ENCODE results near the gene PKHD1.
"Not testable (repeated sequence)": the region's sequence is repeated elsewhere in the genome, so short reads cannot be mapped to it uniquely, and the experiment has no call there.

PKHD1 gene

DNA sequence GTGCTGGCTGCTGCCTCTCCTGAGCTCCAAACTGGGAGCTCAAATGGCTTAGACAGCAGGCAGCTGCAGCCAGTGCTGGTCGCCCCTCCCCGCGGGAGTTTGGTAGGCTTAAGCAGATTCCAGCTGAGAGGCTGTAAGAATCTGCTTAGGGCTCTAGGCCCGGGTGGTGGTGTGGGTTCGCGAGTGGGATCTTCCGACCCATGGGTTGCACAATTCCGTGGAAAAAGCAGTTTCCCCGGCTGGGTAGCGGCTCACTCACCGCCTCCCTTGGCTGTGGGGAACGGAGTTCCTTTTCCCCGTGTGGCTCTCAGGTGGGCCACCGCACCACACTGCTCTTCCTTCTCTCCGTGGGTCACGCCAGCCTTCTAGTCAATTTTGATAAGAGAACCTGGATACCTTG is 232.5 kb downstream of the PKHD1 start:
- no peaks in the 10 kb centered on the region for H3K36me3 ChIP-seq (ENCODE audit: control insufficient read depth, insufficient read depth, low read length)
- peaks cover 11% of the 10 kb centered on the region; the same call in 1 of the 2 replicates for H3K4me1 ChIP-seq (ENCODE audit: control insufficient read depth, insufficient read depth, low read length)
- no peak overlapping the region for H3K4me3 ChIP-seq (ENCODE audit: low read depth, low read length)
- H3K9me3 ChIP-seq (ENCODE audit: control insufficient read depth, insufficient read depth, low read depth, low read length) = no peaks in the 10 kb centered on the region; the same call in 1 of the 2 replicates
- H3K27me3 ChIP-seq (ENCODE audit: control insufficient read depth, insufficient read depth, low read length) = no peaks in the 10 kb centered on the region
- H3K27ac ChIP-seq (ENCODE audit: low read depth, low read length) = no peak overlapping the region
- H3K9ac ChIP-seq (ENCODE audit: low read length) = no peak overlapping the region

DNA sequence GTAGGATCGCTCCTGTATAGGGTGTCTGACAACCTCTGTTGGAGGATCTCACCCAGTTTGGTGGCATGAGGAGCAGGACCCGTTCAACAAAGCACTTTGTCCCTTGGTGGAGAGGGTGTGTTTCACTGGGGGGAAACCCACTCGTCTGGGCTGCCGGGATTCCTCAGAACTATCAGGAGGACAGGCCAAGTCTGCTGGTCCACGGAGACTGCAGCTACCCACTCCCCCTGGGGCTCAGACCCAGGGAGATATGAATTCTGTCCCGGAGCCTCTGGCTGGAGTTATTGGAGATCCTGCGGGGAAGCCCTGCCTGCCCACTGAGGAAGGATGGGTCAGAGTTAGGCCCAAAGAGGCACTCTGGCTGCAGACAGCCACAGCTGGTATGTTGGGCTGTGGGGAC is 233.1 kb downstream of the PKHD1 start:
- H3K27ac ChIP-seq (ENCODE audit: low read depth, low read length) = no peak overlapping the region
- H3K4me1 ChIP-seq (ENCODE audit: control insufficient read depth, insufficient read depth, low read length) = peaks cover 11% of the 10 kb centered on the region; the same call in 1 of the 2 replicates
- H3K4me3 ChIP-seq (ENCODE audit: low read depth, low read length) = no peak overlapping the region
- H3K9me3 ChIP-seq (ENCODE audit: control insufficient read depth, insufficient read depth, low read depth, low read length) = no peaks in the 10 kb centered on the region; the same call in 1 of the 2 replicates
- no peaks in the 10 kb centered on the region for H3K36me3 ChIP-seq (ENCODE audit: control insufficient read depth, insufficient read depth, low read length)
- H3K27me3 ChIP-seq (ENCODE audit: control insufficient read depth, insufficient read depth, low read length) = no peaks in the 10 kb centered on the region
- no peak overlapping the region for H3K9ac ChIP-seq (ENCODE audit: low read length)

DNA sequence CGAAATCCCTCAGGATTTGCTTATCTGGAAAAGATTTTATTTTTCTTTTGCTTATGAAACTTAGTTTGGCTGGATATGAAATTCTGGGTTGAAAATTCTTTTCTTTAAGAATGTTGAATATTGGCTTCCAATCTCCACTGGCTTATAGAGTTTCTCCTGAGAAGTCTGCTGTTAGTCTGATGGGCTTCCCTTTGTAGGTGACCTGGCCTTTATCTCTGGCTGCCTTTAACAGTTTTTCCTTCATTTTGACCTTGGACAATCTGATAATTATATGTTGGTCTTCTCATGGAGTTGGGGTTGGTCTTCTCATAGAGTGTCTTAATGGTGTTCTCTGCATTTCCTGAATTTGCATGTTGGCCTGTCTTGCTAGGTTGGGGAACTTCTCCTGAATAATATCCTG is 234.3 kb downstream of the PKHD1 start:
- not testable (repeated sequence) for H3K4me3 ChIP-seq (ENCODE audit: low read depth, low read length); H3K27ac ChIP-seq (ENCODE audit: low read depth, low read length); H3K36me3 ChIP-seq (ENCODE audit: control insufficient read depth, insufficient read depth, low read length); H3K27me3 ChIP-seq (ENCODE audit: control insufficient read depth, insufficient read depth, low read length); H3K9ac ChIP-seq (ENCODE audit: low read length); H3K9me3 ChIP-seq (ENCODE audit: control insufficient read depth, insufficient read depth, low read depth, low read length)
- peaks cover 11% of the 10 kb centered on the region; the same call in 1 of the 2 replicates for H3K4me1 ChIP-seq (ENCODE audit: control insufficient read depth, insufficient read depth, low read length)

DNA sequence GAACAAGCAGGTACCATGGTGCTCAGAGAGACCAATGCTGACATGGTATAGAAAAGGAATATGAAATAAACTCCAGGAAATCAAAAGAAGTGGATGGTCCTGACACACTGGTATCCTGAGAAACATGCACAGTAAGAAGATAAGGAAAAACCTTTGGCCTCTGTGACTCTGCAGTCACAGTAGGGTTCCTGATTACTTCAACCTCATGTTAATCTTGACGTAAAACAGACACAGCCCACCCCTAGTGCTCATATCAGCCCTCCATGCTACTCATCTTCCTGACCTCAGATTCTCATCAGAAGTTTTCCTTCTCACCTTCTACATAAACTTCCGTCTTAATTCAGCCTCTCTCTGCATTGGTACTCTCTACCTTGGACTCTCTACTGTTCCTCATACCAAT is 240.9 kb downstream of the PKHD1 start:
- peaks cover 27% of the 10 kb centered on the region for H3K4me1 ChIP-seq (ENCODE audit: control insufficient read depth, insufficient read depth, low read length)
- H3K9ac ChIP-seq (ENCODE audit: low read length) = peak overlapping the region; percentile 15
- H3K27ac ChIP-seq (ENCODE audit: low read depth, low read length) = no peak overlapping the region
- H3K9me3 ChIP-seq (ENCODE audit: control insufficient read depth, insufficient read depth, low read depth, low read length) = no peaks in the 10 kb centered on the region; the same call in 1 of the 2 replicates
- no peaks in the 10 kb centered on the region for H3K27me3 ChIP-seq (ENCODE audit: control insufficient read depth, insufficient read depth, low read length)
- no peak overlapping the region for H3K4me3 ChIP-seq (ENCODE audit: low read depth, low read length)
- H3K36me3 ChIP-seq (ENCODE audit: control insufficient read depth, insufficient read depth, low read length) = no peaks in the 10 kb centered on the region

DNA sequence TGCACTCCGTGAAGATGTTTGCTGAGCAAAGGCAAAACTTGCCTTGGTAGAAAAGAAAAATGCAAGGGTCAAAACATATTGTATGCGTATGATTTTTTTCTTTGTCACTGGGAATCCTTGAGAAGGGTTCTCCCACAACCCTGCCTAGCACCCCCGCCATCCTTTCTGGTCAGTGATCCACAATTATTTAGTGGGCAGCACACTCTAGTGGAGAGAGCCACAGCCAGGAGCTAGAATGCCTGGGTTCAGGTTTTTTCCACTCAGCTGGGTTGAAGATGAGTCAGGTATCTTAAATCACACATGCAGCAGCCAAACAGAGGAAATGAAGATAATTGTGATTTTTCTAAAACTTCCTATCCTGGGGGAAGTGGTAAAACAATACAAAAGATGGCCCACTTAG is 243.1 kb downstream of the PKHD1 start:
- Histone ChIP-seq H3K9ac (ENCODE audit: low read length) (no peak overlapping the region), H3K36me3 (ENCODE audit: control insufficient read depth, insufficient read depth, low read length) (no peaks in the 10 kb centered on the region), H3K27ac (ENCODE audit: low read depth, low read length) (no peak overlapping the region), H3K4me3 (ENCODE audit: low read depth, low read length) (no peak overlapping the region), H3K27me3 (ENCODE audit: control insufficient read depth, insufficient read depth, low read length) (no peaks in the 10 kb centered on the region), H3K9me3 (ENCODE audit: control insufficient read depth, insufficient read depth, low read depth, low read length) (no peaks in the 10 kb centered on the region), H3K4me1 (ENCODE audit: control insufficient read depth, insufficient read depth, low read length) (peaks cover 32% of the 10 kb centered on the region)

DNA sequence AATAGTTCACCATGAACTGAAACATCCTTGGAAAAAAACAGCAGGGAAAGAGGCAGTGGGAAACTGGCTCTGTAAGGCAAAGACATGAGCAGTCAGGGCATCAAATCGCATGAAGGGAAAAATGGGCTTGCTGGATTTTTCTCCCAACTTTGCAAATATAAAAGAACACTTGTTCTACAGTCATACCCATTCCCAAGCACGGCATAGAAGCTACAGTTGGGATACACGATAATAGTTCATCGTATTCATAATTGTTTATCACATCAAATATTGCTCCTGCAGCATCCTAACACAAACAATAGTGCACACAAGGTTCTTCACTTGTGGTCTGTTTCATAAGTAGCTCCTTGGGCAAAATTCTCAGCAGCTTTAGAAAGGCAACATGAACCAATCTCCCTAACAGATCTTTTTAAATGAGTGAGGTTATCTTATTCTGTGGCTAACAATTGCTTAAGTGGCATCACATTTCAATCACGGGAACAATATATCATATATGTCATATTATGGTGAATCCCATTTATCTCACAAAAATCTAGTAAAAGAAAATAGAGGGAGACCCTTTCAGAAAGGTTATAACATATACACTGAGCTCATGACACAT is 243.9 kb downstream of the PKHD1 start:
- H3K4me3 ChIP-seq (ENCODE audit: low read depth, low read length) = no peak overlapping the region
- no peak overlapping the region for H3K9ac ChIP-seq (ENCODE audit: low read length)
- H3K27me3 ChIP-seq (ENCODE audit: control insufficient read depth, insufficient read depth, low read length) = no peaks in the 10 kb centered on the region
- no peaks in the 10 kb centered on the region for H3K36me3 ChIP-seq (ENCODE audit: control insufficient read depth, insufficient read depth, low read length)
- H3K4me1 ChIP-seq (ENCODE audit: control insufficient read depth, insufficient read depth, low read length) = peaks cover 32% of the 10 kb centered on the region
- no peaks in the 10 kb centered on the region for H3K9me3 ChIP-seq (ENCODE audit: control insufficient read depth, insufficient read depth, low read depth, low read length)
- H3K27ac ChIP-seq (ENCODE audit: low read depth, low read length) = no peak overlapping the region

DNA sequence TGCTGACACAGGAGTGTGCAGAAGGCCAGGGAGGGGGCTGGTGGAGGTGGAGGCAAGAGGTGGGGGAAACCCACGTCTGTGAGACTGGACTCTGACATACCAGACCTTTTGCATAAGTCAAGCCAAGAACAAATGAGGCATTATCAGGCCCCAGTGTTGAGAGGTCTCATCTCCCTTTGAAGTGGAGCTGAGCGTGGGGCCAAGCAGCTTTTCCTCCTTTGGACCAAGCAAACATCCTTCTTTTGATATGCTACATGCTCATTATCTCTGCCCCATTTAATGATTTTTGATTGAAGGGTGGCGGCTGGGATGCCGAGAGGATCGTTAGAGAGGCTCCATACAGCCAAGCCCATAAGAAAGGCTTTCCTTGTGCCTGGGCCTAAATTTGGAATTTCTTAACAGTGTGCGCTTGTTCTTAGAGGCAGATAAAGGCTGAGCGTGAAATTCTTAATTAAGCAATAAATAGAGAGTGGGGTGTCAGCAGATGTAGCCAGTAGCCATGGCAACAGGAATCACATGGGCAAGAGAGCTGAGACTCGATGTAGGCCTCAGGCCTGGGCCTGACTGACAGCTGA is 244.5 kb downstream of the PKHD1 start:
- H3K9ac ChIP-seq (ENCODE audit: low read length) = no peak overlapping the region
- H3K36me3 ChIP-seq (ENCODE audit: control insufficient read depth, insufficient read depth, low read length) = no peaks in the 10 kb centered on the region
- H3K9me3 ChIP-seq (ENCODE audit: control insufficient read depth, insufficient read depth, low read depth, low read length) = no peaks in the 10 kb centered on the region
- H3K4me3 ChIP-seq (ENCODE audit: low read depth, low read length) = no peak overlapping the region
- no peaks in the 10 kb centered on the region for H3K27me3 ChIP-seq (ENCODE audit: control insufficient read depth, insufficient read depth, low read length)
- H3K27ac ChIP-seq (ENCODE audit: low read depth, low read length) = no peak overlapping the region
- H3K4me1 ChIP-seq (ENCODE audit: control insufficient read depth, insufficient read depth, low read length) = peaks cover 32% of the 10 kb centered on the region

DNA sequence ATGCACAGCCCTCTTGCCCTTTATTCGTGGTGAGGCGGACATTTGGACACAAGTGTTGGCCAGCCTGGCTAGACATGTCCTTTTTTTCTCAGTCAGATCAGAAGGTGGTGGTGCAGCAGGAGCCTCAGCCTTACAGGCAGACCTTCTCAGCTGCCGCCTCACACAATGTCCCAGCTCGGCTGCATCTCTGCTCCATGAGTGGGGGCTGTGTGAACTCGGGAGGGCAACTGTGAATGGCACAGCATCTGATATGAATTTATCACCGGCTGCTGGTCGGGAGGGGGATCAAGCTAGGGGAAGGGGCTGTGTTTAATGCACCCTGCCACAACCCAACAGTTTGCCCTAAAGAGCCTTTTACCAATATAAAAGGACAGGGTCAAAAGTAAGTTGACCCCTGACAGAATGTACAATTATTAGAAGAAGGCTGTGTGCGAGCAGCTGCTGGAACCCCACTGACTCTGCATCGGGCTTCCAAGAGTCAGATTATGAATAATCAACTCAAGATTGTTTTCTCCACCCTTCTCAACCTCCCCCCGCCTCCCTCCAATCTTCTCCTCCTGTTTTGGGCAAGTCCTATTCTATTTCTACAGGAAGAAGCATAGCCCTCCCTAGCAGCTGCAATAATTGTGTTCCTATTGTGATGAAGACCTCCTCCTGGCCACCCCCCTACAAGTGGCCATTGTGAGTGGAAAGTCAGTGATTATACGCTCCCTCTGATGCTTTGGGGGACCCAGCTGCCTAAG is 245.2 kb downstream of the PKHD1 start:
- Histone ChIP-seq H3K9me3 (ENCODE audit: control insufficient read depth, insufficient read depth, low read depth, low read length) (no peaks in the 10 kb centered on the region), H3K36me3 (ENCODE audit: control insufficient read depth, insufficient read depth, low read length) (no peaks in the 10 kb centered on the region), H3K27me3 (ENCODE audit: control insufficient read depth, insufficient read depth, low read length) (no peaks in the 10 kb centered on the region), H3K4me1 (ENCODE audit: control insufficient read depth, insufficient read depth, low read length) (peaks cover 32% of the 10 kb centered on the region), H3K9ac (ENCODE audit: low read length) (peak overlapping the region; percentile 24), H3K4me3 (ENCODE audit: low read depth, low read length) (no peak overlapping the region), H3K27ac (ENCODE audit: low read depth, low read length) (no peak overlapping the region)

DNA sequence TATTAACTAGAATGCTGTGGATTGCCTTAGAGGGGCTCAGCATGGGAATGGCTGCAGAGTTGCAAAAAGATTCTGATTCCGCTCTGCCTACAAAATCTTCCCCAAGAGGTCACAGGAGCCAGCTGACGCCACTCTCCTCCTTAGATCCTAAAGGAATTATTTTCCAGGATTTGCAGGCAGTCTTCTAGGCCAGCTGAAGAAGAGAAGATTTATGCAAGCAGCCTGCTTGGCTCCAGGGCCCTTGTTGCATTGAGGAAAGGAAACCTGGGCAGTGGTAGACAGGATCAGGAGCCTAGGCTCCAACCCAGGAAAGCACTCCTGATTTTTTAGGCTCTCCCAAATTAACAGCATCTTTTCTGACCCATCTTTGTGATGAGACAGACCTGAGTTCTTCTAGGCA is 245.8 kb downstream of the PKHD1 start:
- Histone ChIP-seq H3K9ac (ENCODE audit: low read length) (peak overlapping the region; percentile 24), H3K27ac (ENCODE audit: low read depth, low read length) (no peak overlapping the region), H3K9me3 (ENCODE audit: control insufficient read depth, insufficient read depth, low read depth, low read length) (no peaks in the 10 kb centered on the region), H3K4me3 (ENCODE audit: low read depth, low read length) (no peak overlapping the region), H3K4me1 (ENCODE audit: control insufficient read depth, insufficient read depth, low read length) (peaks cover 32% of the 10 kb centered on the region), H3K27me3 (ENCODE audit: control insufficient read depth, insufficient read depth, low read length) (no peaks in the 10 kb centered on the region), H3K36me3 (ENCODE audit: control insufficient read depth, insufficient read depth, low read length) (no peaks in the 10 kb centered on the region)

DNA sequence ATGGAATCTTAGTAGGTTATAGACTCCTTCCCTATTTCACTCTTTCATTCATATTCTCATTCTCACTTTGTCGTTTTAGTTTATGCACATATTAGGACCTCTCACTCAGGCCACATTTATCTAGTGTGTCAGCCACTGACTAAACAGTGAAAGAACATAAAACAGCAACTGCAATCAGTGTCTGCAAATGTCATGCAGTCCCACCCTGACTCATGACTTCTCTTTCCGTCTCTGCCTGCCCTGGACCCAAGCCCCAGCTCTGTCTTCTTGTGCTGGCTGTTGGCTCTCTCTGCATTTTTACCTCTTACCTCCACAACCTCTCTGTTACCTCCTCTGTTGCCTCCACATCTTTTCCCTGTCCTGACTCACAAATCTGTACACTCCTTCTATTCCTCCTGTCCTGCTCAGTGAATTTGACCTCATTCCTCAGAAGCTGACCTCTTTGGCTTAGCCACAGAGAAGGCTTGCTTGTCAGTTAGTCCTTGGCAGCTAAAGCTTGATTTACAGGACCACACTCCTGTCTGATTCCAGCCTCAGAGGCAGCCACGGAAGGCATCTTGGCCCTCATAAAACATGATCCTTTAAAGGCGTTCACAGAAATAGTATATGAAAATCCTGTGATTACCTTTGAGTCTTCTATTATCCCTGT is 247.6 kb downstream of the PKHD1 start:
- Histone ChIP-seq H3K27me3 (ENCODE audit: control insufficient read depth, insufficient read depth, low read length) (no peaks in the 10 kb centered on the region), H3K4me1 (ENCODE audit: control insufficient read depth, insufficient read depth, low read length) (peaks cover 28% of the 10 kb centered on the region), H3K36me3 (ENCODE audit: control insufficient read depth, insufficient read depth, low read length) (no peaks in the 10 kb centered on the region), H3K9me3 (ENCODE audit: control insufficient read depth, insufficient read depth, low read depth, low read length) (no peaks in the 10 kb centered on the region), H3K27ac (ENCODE audit: low read depth, low read length) (no peak overlapping the region), H3K9ac (ENCODE audit: low read length) (no peak overlapping the region), H3K4me3 (ENCODE audit: low read depth, low read length) (no peak overlapping the region)

DNA sequence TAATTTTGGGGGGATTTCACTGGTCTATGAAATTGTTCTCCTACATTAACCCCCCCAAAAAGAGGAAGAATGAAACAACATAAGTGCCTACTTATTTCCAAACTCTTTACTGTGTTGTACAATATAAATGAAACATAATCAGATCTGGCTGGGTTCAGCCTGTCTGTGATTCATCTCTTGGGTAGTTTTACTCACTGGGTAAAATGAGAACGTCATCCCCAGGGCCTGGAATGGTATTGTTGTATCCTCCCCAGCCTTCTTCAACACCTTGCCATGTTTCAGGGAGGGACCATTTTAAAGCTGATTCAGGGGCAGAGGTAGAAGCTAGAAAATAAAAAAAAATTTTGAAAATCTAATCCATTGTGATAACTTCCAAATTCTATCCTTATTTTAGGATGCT is 256.7 kb downstream of the PKHD1 start:
- no peak overlapping the region for H3K27ac ChIP-seq (ENCODE audit: low read depth, low read length)

More for the DNA sequence above, 256.7 kb downstream of the PKHD1 start:
- H3K36me3 ChIP-seq (ENCODE audit: control insufficient read depth, insufficient read depth, low read length) = no peaks in the 10 kb centered on the region
- H3K9ac ChIP-seq (ENCODE audit: low read length) = no peak overlapping the region
- H3K4me3 ChIP-seq (ENCODE audit: low read depth, low read length) = no peak overlapping the region
- H3K4me1 ChIP-seq (ENCODE audit: control insufficient read depth, insufficient read depth, low read length) = peaks cover 17% of the 10 kb centered on the region
- H3K9me3 ChIP-seq (ENCODE audit: control insufficient read depth, insufficient read depth, low read depth, low read length) = no peaks in the 10 kb centered on the region
- no peaks in the 10 kb centered on the region for H3K27me3 ChIP-seq (ENCODE audit: control insufficient read depth, insufficient read depth, low read length)

Data from HUES6 (cell line).